GM12875 (cell line): ENCODE results near the gene POLR2B.

ENCODE experiments used
- H3K4me3 ChIP-seq: one replicate; pipeline ENCODE4 v1.5.1; 2011; ENCODE audit warnings: low read depth, low read length, control low read depth
- TF ChIP-seq, protein P1 (sequence below): IDR thresholded peaks from 2 replicates; pipeline ENCODE4 v1.5.1; 2011; ENCODE audit warnings: low read depth, mild to moderate bottlenecking, control low read depth, inconsistent platforms, low read length, moderate library complexity, borderline replicate concordance; ENCODE audit not compliant: insufficient read depth

The POLR2B gene

GRCh38 chr4:57073559-57073958 lies 94.9 kb downstream of the POLR2B start:
- H3K4me3 ChIP-seq, result no peak overlapping the region
- TF ChIP-seq, protein P1, sequence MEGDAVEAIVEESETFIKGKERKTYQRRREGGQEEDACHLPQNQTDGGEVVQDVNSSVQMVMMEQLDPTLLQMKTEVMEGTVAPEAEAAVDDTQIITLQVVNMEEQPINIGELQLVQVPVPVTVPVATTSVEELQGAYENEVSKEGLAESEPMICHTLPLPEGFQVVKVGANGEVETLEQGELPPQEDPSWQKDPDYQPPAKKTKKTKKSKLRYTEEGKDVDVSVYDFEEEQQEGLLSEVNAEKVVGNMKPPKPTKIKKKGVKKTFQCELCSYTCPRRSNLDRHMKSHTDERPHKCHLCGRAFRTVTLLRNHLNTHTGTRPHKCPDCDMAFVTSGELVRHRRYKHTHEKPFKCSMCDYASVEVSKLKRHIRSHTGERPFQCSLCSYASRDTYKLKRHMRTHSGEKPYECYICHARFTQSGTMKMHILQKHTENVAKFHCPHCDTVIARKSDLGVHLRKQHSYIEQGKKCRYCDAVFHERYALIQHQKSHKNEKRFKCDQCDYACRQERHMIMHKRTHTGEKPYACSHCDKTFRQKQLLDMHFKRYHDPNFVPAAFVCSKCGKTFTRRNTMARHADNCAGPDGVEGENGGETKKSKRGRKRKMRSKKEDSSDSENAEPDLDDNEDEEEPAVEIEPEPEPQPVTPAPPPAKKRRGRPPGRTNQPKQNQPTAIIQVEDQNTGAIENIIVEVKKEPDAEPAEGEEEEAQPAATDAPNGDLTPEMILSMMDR, result no peak

DNA sequence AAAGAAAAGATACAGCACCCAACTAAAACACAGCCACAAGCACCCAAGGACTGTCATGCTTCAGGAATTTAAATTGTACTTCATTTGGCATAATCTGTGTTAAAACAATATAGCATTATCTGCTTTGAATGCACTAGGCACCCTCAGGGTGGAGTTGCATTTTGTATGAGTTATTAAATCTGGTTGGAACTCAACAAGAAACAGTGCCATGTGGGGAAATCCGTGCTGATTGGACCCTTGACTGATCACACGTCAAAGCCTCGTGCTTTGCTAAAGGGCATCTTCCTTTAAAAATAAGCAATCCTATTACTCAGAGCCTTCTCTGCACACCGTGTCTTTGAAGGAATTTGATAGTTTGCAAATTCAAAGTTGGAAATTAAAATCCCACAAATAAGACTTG lies 96.0 kb downstream of the POLR2B start:
- TF ChIP-seq, protein P1, result no peak
- H3K4me3 ChIP-seq, result no peak overlapping the region

- TF ChIP-seq, protein P1, result no peak
- H3K4me3 ChIP-seq, result no peak overlapping the region
Observed at GRCh38 chr4:57075367-57075766, 96.7 kb downstream of the POLR2B start.

DNA sequence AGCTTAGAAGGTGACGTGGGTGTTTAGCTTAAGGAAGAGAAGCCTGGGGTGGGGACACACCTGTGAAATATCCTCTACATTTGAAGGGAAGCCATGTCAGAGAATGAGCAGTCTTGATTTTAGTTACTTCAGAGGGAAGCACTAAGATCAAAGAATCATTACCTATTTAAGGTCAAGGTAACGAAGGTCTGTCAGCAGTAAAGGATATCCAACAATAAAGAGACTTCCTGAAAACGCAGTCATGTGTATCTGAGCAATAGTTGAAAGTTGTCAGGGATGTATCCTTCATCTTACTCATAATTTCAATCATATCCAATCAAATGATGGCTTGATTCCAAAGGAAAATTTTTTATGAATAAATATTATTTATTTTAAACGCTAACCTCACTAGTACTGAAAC lies 98.0 kb downstream of the POLR2B start:
- no peak overlapping the region for H3K4me3 ChIP-seq
- TF ChIP-seq, protein P1, result no peak

DNA sequence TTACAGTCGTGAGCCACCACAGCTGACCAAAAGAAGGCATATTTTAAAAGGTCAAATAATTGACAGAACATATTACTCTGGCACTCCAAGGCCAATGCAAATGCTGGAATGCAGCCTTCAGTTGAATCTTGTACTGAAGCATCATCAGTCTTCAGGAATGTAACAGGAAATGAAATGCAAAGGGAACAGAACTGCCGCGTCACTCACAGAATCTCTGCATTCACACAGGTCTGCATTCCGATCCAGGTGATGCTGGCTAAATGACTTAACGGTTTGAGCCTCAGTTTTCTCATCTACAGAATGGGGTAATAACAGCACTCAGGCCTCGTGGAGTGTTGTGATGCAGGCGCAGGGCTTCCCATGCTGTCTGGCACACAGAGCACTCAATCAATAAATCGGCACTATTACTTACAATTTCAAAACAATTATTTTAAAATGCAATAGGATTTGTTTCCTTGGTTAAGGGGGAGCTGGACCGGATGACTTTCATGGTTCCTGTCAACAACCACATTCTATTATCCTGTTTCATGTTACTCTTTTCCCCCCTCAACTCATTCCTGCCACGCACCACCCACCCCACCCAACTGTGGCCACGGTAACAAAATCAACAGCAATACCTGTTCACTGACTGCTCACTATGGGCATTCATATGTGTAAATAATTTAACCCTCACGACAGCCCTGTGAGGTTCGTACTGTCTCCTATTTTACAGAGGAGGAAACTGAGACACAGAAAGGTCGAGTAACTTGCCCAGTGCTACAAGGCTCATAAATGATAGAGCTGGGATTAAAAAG lies 99.1 kb downstream of the POLR2B start:
- TF ChIP-seq, protein P1, result no peak
- H3K4me3 ChIP-seq, result no peak overlapping the region

GRCh38 chr4:57078685-57079521 lies 100.2 kb downstream of the POLR2B start:
- TF ChIP-seq, protein P1, result no peak
- no peak overlapping the region for H3K4me3 ChIP-seq
